ENCODE data around the gene GCKR. TPM values are rescaled to one million over a fixed set of nuclear protein-coding genes. Genes with fewer than 3 reads are reported as not detected.

Gene GCKR
- total RNA-seq (1 to 10 TPM in 1 of 9 donors, under 1 TPM in 3, not detected in 5; 0.28 to 1.1 (median 0.38) TPM), polyA plus RNA-seq (1 to 10 TPM in 1 of 2 donors, under 1 TPM in 1; 0.23 to 1.7 TPM)
- long read RNA-seq, donor 1 = 0 reads
- long read RNA-seq, donor 2 = 0 reads
- long read RNA-seq, donor 3, partial matches to known transcripts = 0 of 1 reads
- long read RNA-seq, donor 3, other reads (novel, unspliced or antisense) = 1 of 1 reads

- 54 to 67% (median 63%) methylated on average over 11 to 12 of the region's 12 CpGs for WGBS, 4 donors
- Histone ChIP-seq H3K36me3 (no peaks in the 10 kb centered on the region), H3K4me3 (peak within 1 kb of the TSS in 2 of 12 donors; percentile 67 to 72), H3K4me1 (peaks cover 0 to 22% (median 5%) of the 10 kb centered on the region in 12 donors), H3K27ac (no peak within 1 kb of the TSS), H3K9me3 (no peaks in the 10 kb centered on the region), H3K27me3 (peaks cover 0 to 32% (median 8%) of the 10 kb centered on the region in 9 donors)
- intact Hi-C loops (cut with DNase I) = loop anchor here in 3 of 10 donors (5.0 to 10.0 kb wide), 3 partner anchors 86 to 128 kb away; partner anchors contain the start of genes ZNF512 (in 2 of the 3), CCDC121 (in 1 of the 3) and GPN1 (in 1 of the 3)
- DNase-seq (peak in 1 of 5 donors; percentile 28), ATAC-seq (peak in 2 of 4 donors; percentile 32 to 41)
- no peak for TF ChIP-seq POLR2A (IDR thresholded peaks at IDR 0.05)
- no peak for TF ChIP-seq CTCF (IDR thresholded peaks at IDR 0.05)
Observed at GRCh38 chr2:27496357-27497287, at the start of gene GCKR. TSS of gene GCKR (plus strand) at chr2:27496839. CDS start at chr2:27496905, 66 bp downstream.

GRCh38 chr2:27448381-27448780 lies 48.3 kb upstream of the GCKR start:
- ATAC-seq (no peak), DNase-seq (no peak)
- Histone ChIP-seq H3K27ac (no peak overlapping the region), H3K27me3 (no peaks in the 10 kb centered on the region), H3K4me3 (no peak overlapping the region), H3K9me3 (no peaks in the 10 kb centered on the region), H3K36me3 (peaks cover 0 to 92% (median 74%) of the 10 kb centered on the region in 9 donors), H3K4me1 (no peaks in the 10 kb centered on the region)
- intact Hi-C loops (cut with DNase I) = no loop called here
- no peak for TF ChIP-seq POLR2A (IDR thresholded peaks at IDR 0.05)
- no peak for TF ChIP-seq CTCF (IDR thresholded peaks at IDR 0.05)
- WGBS, 4 donors = 54 to 92% (median 79%) methylated on average over 3 of the region's 3 CpGs

- no peak overlapping the region for H3K4me3 ChIP-seq
- intact Hi-C loops (cut with DNase I) = no loop called here
- DNase-seq (no peak), ATAC-seq (no peak)
- peaks cover 0 to 96% (median 78%) of the 10 kb centered on the region in 9 donors for H3K36me3 ChIP-seq
- WGBS, 4 donors = 30 to 100% (median 95%) methylated on average over 1 of the region's 1 CpG
- no peaks in the 10 kb centered on the region for H3K27me3 ChIP-seq
- no peaks in the 10 kb centered on the region for H3K9me3 ChIP-seq
- no peaks in the 10 kb centered on the region for H3K4me1 ChIP-seq
- TF ChIP-seq POLR2A (IDR thresholded peaks at IDR 0.05) = no peak
- TF ChIP-seq CTCF (IDR thresholded peaks at IDR 0.05) = no peak
- H3K27ac ChIP-seq = no peak overlapping the region
Observed at GRCh38 chr2:27451095-27451494, 45.5 kb upstream of the GCKR start.

- Histone ChIP-seq H3K9me3 (no peaks in the 10 kb centered on the region), H3K36me3 (peaks cover 0 to 100% (median 85%) of the 10 kb centered on the region in 9 donors), H3K27me3 (no peaks in the 10 kb centered on the region), H3K4me3 (no peak overlapping the region), H3K4me1 (no peaks in the 10 kb centered on the region), H3K27ac (no peak overlapping the region)
- 89 to 92% (median 90%) methylated on average over 7 of the region's 7 CpGs for WGBS, 4 donors
- no peak for DNase-seq
- TF ChIP-seq POLR2A (IDR thresholded peaks at IDR 0.05) (no peak), CTCF (IDR thresholded peaks at IDR 0.05) (no peak)
- no peak for ATAC-seq
- intact Hi-C loops (cut with DNase I) = no loop called here
Observed at GRCh38 chr2:27453968-27454367, 42.7 kb upstream of the GCKR start.
